Endothelial cell of umbilical vein (primary cell): Measurements from ENCODE around the gene ACAP1. TPM values are rescaled to one million over a fixed set of nuclear protein-coding genes. Genes with fewer than 3 reads are reported as not detected.

Experiments
- BruUV-seq: library from RNA; stranded (reverse); fragments of 400-500 nt; replicated peaks from 2 replicates; lab custom pipeline; 2021; lab: Mats Ljungman, UMichigan
- CTCF ChIA-PET: fragments of 300-600, 350-600 bp; sonication (Branson Sonifier 250); formaldehyde crosslinking; loops from one replicate; lab custom pipeline; 2021; ENCODE audit warnings: antibody characterized with exemption, inconsistent platforms; lab: Charles Lee
- POLR2A ChIA-PET: fragments of 300-600, 350-600 bp; sonication (Branson Sonifier 250); formaldehyde crosslinking; loops from one replicate; lab custom pipeline; 2021; ENCODE audit warnings: antibody characterized with exemption, inconsistent platforms; lab: Charles Lee
- DNase-seq: peaks from one replicate; pipeline ENCODE4 v3.0.0-alpha.2; 2011; ENCODE audit warnings: low read depth, low spot score
- FAIRE-seq: peaks from 2 replicates; lab custom pipeline; 2011; peaks lifted over from hg19 to GRCh38; lab: Jason Lieb, UNC
- H2AFZ ChIP-seq: 2 replicates; pipeline ENCODE4 v1.6.0; 2012; ENCODE audit warnings: low read depth, low read length, control low read depth, inconsistent platforms
- H3K27ac ChIP-seq: 2 replicates; pipeline ENCODE4 v1.5.1; 2011; ENCODE audit warnings: low read depth, mild to moderate bottlenecking, control low read depth, low read length, moderate library complexity; ENCODE audit not compliant: insufficient read depth
- H3K27me3 ChIP-seq, 2 experiments: 2 replicates each; pipeline versions ENCODE4 v1.6.0 to v1.6.1; 2011; ENCODE audit warnings: low read length in 2 of 2, mixed read lengths in 1 of 2; ENCODE audit not compliant: control insufficient read depth in 2 of 2, insufficient read depth in 2 of 2
- H3K36me3 ChIP-seq, 2 experiments: 2 replicates in 1 of 2; 3 replicates in 1 of 2; pipeline ENCODE4 v1.5.1; 2011; ENCODE audit warnings: low read length in 2 of 2, mild to moderate bottlenecking in 1 of 2, moderate library complexity in 1 of 2; ENCODE audit not compliant: control insufficient read depth in 2 of 2, insufficient read depth in 2 of 2; ENCODE audit errors: extremely low read depth in 1 of 2
- H3K4me1 ChIP-seq: 3 replicates; pipeline ENCODE4 v1.5.1; 2011; ENCODE audit warnings: mild to moderate bottlenecking, low read length; ENCODE audit not compliant: control insufficient read depth, insufficient read depth; ENCODE audit errors: extremely low read depth
- H3K4me2 ChIP-seq: 2 replicates; pipeline ENCODE4 v1.6.1; 2011; ENCODE audit warnings: low read length, control low read depth, mixed read lengths; ENCODE audit not compliant: insufficient read depth
- H3K4me3 ChIP-seq, 3 experiments: fragments of 200-600 bp in 1 of 3; sonication (generic), shearing (Covaris generic) in 1 of 3; replicated peaks in 1 of 3; 2 replicates each; pipeline ENCODE4 v1.5.1; 2011 to 2016; ENCODE audit warnings: control low read depth in 3 of 3, low read length in 3 of 3, mild to moderate bottlenecking in 2 of 3, inconsistent platforms in 1 of 3, low read depth in 1 of 3, moderate library complexity in 1 of 3; ENCODE audit not compliant: insufficient read depth in 1 of 3
- H3K79me2 ChIP-seq: 2 replicates; pipeline ENCODE4 v1.6.0; 2012; ENCODE audit warnings: low read length, inconsistent platforms; ENCODE audit not compliant: control insufficient read depth, insufficient read depth
- H3K9ac ChIP-seq: replicated peaks from 2 replicates; pipeline ENCODE3; 2011; ENCODE audit warnings: low read length, control low read depth; ENCODE audit not compliant: insufficient read depth; ENCODE audit errors: extremely low read depth
- H3K9me1 ChIP-seq: replicated peaks from 3 replicates; pipeline ENCODE4 v1.6.0; 2011; ENCODE audit warnings: mild to moderate bottlenecking, low read length; ENCODE audit not compliant: control insufficient read depth, insufficient read depth; ENCODE audit errors: extremely low read depth
- H3K9me3 ChIP-seq: replicated peaks from 2 replicates; pipeline ENCODE4 v1.5.1; 2012; ENCODE audit warnings: low read length, inconsistent platforms; ENCODE audit not compliant: control insufficient read depth, insufficient read depth
- H4K20me1 ChIP-seq: replicated peaks from 2 replicates; pipeline ENCODE3; 2011; ENCODE audit warnings: mild to moderate bottlenecking, low read length; ENCODE audit not compliant: control insufficient read depth, insufficient read depth; ENCODE audit errors: extremely low read depth
- CTCF ChIP-seq, 2 donors: IDR thresholded peaks; 1 replicate in 1 of 2; 2 replicates in 1 of 2; pipeline ENCODE4 v1.5.1; 2011; ENCODE audit warnings: low read length in 2 of 2, mild to moderate bottlenecking in 2 of 2, moderate library complexity in 2 of 2, control low read depth in 1 of 2, inconsistent platforms in 1 of 2, low read depth in 1 of 2; ENCODE audit not compliant: insufficient read depth in 1 of 2; ENCODE audit errors: extremely low read depth in 1 of 2
- EZH2 ChIP-seq: IDR thresholded peaks from 2 replicates; pipeline ENCODE4 v1.6.1; 2012; ENCODE audit warnings: borderline replicate concordance, low read depth, mild to moderate bottlenecking, moderate library complexity, low read length, inconsistent platforms; ENCODE audit not compliant: severe bottlenecking
- FOS ChIP-seq: IDR thresholded peaks from 2 replicates; pipeline ENCODE4 v1.6.1; 2011; ENCODE audit warnings: mild to moderate bottlenecking, low read length, moderate library complexity, borderline replicate concordance; ENCODE audit not compliant: insufficient read depth
- JUN ChIP-seq: IDR thresholded peaks from 2 replicates; pipeline ENCODE4 v1.6.1; 2011; ENCODE audit warnings: borderline replicate concordance, low read depth; ENCODE audit not compliant: insufficient read length, insufficient read depth
- MAX ChIP-seq: IDR thresholded peaks from 2 replicates; pipeline ENCODE4 v1.6.1; 2011; ENCODE audit not compliant: insufficient read depth, insufficient read length
- MYC ChIP-seq: IDR thresholded peaks from one replicate; pipeline ENCODE4 v1.6.1; 2011; ENCODE audit warnings: mild to moderate bottlenecking, low read depth, low read length
- POLR2A ChIP-seq: IDR thresholded peaks from 2 replicates; pipeline ENCODE4 v1.6.1; 2012; ENCODE audit warnings: low read depth, mild to moderate bottlenecking, control low read depth, low read length
- POLR2AphosphoS5 ChIP-seq: IDR thresholded peaks from 2 replicates; pipeline ENCODE4 v1.6.1; 2012; ENCODE audit warnings: low read depth, mild to moderate bottlenecking, control low read depth, low read length, moderate library complexity; ENCODE audit not compliant: insufficient read depth
- dilution Hi-C: fragments of 300-500 bp; cut with MboI; formaldehyde crosslinking; loops from one replicate; pipeline ENCODE4 v1.15.0; 2019; ENCODE audit warnings: low sequenced_read_pairs; ENCODE audit not compliant: extremely low pct_ligation_motif_present
- intact Hi-C: fragments of 100-400 bp; cut with micrococcal nuclease; formaldehyde crosslinking; loops from one replicate; pipeline ENCODE4 v1.10.0; 2022
- polyA plus RNA-seq, 4 experiments: library from polyadenylated mRNA; depleted of rRNA in 3 of 4; stranded (reverse) in 3 of 4; unstranded in 1 of 4; fragments of >200 nt; gene quantifications; 2 replicates each; pipeline versions ENCODE4 v1.2.1 to v1.2.3, GENCODE V29; 2011 to 2012; ENCODE audit warnings: missing spikeins in 1 of 4
- total RNA-seq: library from RNA; stranded (reverse); gene quantifications from 2 replicates; pipeline ENCODE4 v1.2.3, GENCODE V29; 2021

ACAP1 gene
- total and polyA plus RNA-seq, 2 donors (not counting 3 experiments of a cell fraction or from before 2014, with no cell fraction given) = 0.46 TPM; not detected in 1

DNA sequence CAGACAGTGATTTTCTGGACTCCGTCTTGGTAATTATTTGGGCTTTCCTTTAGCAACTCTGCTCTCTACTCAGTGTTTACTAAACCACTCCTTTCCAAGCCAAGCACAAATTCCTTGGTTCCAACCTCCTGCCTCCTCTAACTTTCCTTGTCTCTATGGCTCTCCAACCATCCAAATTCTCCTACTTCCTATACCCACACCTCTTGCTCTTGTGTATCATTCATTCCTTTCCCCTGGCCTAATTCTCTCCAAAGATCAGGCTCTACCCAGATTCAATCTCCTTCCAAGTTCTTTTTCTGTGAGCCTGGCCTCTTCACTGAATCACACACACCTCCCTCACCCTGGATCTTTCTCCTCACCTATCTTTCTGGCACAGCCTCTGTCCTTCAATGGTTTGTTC, 8.3 kb upstream of the ACAP1 start:
- TF ChIP-seq MYC = no peak
- TF ChIP-seq JUN = no peak
- no peak for TF ChIP-seq FOS
- TF ChIP-seq POLR2A = no peak
- TF ChIP-seq MAX = no peak
- TF ChIP-seq CTCF (IDR thresholded peaks at IDR 0.05; ENCODE audit: extremely low read depth in 1 of 2, insufficient read depth in 1 of 2, low read depth in 1 of 2, low read length in 2 of 2) = no peak
- no peak for TF ChIP-seq EZH2
- TF ChIP-seq POLR2AphosphoS5 = no peak
- FAIRE-seq = no peak
- Histone ChIP-seq H3K4me1 (peaks cover 10% of the 10 kb centered on the region), H3K4me2 (peak overlapping the region; percentile 83), H3K27ac (no peak overlapping the region), H2AFZ (no peak overlapping the region), H4K20me1 (no peaks in the 10 kb centered on the region), H3K4me3 (no peak overlapping the region), H3K79me2 (peaks cover 10% of the 10 kb centered on the region), H3K9me1 (no peaks in the 10 kb centered on the region), H3K36me3 (peaks cover 2 to 15% of the 10 kb centered on the region in 2 experiments), H3K27me3 (peaks cover 0 to 2% of the 10 kb centered on the region in 2 experiments), H3K9me3 (no peaks in the 10 kb centered on the region), H3K9ac (peak overlapping the region; percentile 47)
- BruUV-seq = no TSS peak
- dilution Hi-C loops (no loop called here), intact Hi-C loops (no loop called here)
- ChIA-PET POLR2A (no interaction called here), CTCF (interaction anchor here (0.7 kb wide), 1 partner anchor 282 kb away, joined by 5 read pairs; no protein-coding TSS in a partner anchor)
- DNase-seq = no peak
